KMS-11 (cell line): Measurements from ENCODE around the gene ARHGAP35.

Source experiments
- H2AFZ ChIP-seq: fragments of 200-600 bp; sonication (generic); 2 replicates; pipeline ENCODE4 v1.6.1; 2016; ENCODE audit warnings: antibody characterized with exemption, mixed run types, low read depth
- H3K27ac ChIP-seq: fragments of 200-600 bp; sonication (generic); 2 replicates; pipeline ENCODE4 v1.6.1; 2016; ENCODE audit warnings: mild to moderate bottlenecking, mixed run types
- H3K27me3 ChIP-seq: fragments of 200-600 bp; sonication (generic); 2 replicates; pipeline ENCODE4 v1.6.1; 2017; ENCODE audit warnings: mild to moderate bottlenecking, low read depth, mixed run types, moderate library complexity; ENCODE audit not compliant: insufficient read depth
- H3K36me3 ChIP-seq: fragments of 200-600 bp; sonication (generic); 2 replicates; pipeline ENCODE4 v1.6.1; 2017; ENCODE audit warnings: mild to moderate bottlenecking, mixed run types; ENCODE audit not compliant: insufficient read depth
- H3K4me1 ChIP-seq: fragments of 200-600 bp; sonication (generic); 2 replicates; pipeline ENCODE4 v1.6.1; 2016; ENCODE audit warnings: mild to moderate bottlenecking, low read depth, mixed run types; ENCODE audit not compliant: poor library complexity, severe bottlenecking
- H3K4me2 ChIP-seq: fragments of 200-600 bp; sonication (generic); 2 replicates; pipeline ENCODE4 v1.7.0; 2016; ENCODE audit warnings: mild to moderate bottlenecking, mixed run types
- H3K4me3 ChIP-seq: fragments of 200-600 bp; sonication (generic); IDR thresholded peaks from 2 replicates; pipeline ENCODE4 v1.6.1; 2017; ENCODE audit warnings: low read depth, low read length, mixed read lengths; ENCODE audit not compliant: insufficient read depth
- H3K79me2 ChIP-seq: fragments of 200-600 bp; sonication (generic); 2 replicates; pipeline ENCODE4 v1.6.1; 2016; ENCODE audit warnings: low read depth, mixed run types; ENCODE audit not compliant: insufficient read depth
- H3K9ac ChIP-seq: fragments of 200-600 bp; sonication (generic); 2 replicates; pipeline ENCODE4 v1.6.1; 2016; ENCODE audit warnings: mild to moderate bottlenecking, mixed run types
- H4K20me1 ChIP-seq: fragments of 200-600 bp; sonication (generic); 2 replicates; pipeline ENCODE4 v1.6.1; 2016; ENCODE audit warnings: mild to moderate bottlenecking, mixed run types; ENCODE audit not compliant: insufficient read depth
- CTCF ChIP-seq: fragments of 200-600 bp; sonication (generic); conservative IDR thresholded peaks from 2 replicates; pipeline ENCODE4 v1.6.1; 2017; ENCODE audit warnings: low read depth, mild to moderate bottlenecking, antibody characterized with exemption, low read length, moderate library complexity, mixed read lengths

ARHGAP35 gene

GRCh38 chr19:46840498-46840942 lies 20.3 kb upstream of the ARHGAP35 start:
- no peaks in the 10 kb centered on the region for H3K36me3 ChIP-seq
- H3K27ac ChIP-seq, result no peak overlapping the region
- no peaks in the 10 kb centered on the region for H3K27me3 ChIP-seq
- no peaks in the 10 kb centered on the region for H4K20me1 ChIP-seq
- no peak overlapping the region for H3K4me3 ChIP-seq
- TF ChIP-seq CTCF, result peak; percentile 89
- H2AFZ ChIP-seq, result no peak overlapping the region
- no peak overlapping the region for H3K9ac ChIP-seq
- no peaks in the 10 kb centered on the region for H3K79me2 ChIP-seq
- peaks cover 10% of the 10 kb centered on the region for H3K4me1 ChIP-seq
- H3K4me2 ChIP-seq, result no peak overlapping the region

GRCh38 chr19:46841458-46842083 lies 19.2 kb upstream of the ARHGAP35 start:
- no peak overlapping the region for H2AFZ ChIP-seq
- H3K27me3 ChIP-seq, result no peaks in the 10 kb centered on the region
- H3K27ac ChIP-seq, result no peak overlapping the region
- no peak overlapping the region for H3K9ac ChIP-seq
- H3K4me3 ChIP-seq, result no peak overlapping the region
- peaks cover 10% of the 10 kb centered on the region for H3K4me1 ChIP-seq
- H4K20me1 ChIP-seq, result no peaks in the 10 kb centered on the region
- TF ChIP-seq CTCF, result no peak
- no peak overlapping the region for H3K4me2 ChIP-seq
- no peaks in the 10 kb centered on the region for H3K36me3 ChIP-seq
- H3K79me2 ChIP-seq, result no peaks in the 10 kb centered on the region; the same call in 1 of the 2 replicates

- peaks cover 10% of the 10 kb centered on the region for H3K4me1 ChIP-seq
- no peaks in the 10 kb centered on the region for H3K27me3 ChIP-seq
- H3K4me2 ChIP-seq, result no peak overlapping the region
- no peak overlapping the region for H3K4me3 ChIP-seq
- no peaks in the 10 kb centered on the region for H3K36me3 ChIP-seq
- H3K79me2 ChIP-seq, result no peaks in the 10 kb centered on the region; the same call in 1 of the 2 replicates
- no peak overlapping the region for H2AFZ ChIP-seq
- H3K9ac ChIP-seq, result no peak overlapping the region
- H4K20me1 ChIP-seq, result no peaks in the 10 kb centered on the region
- TF ChIP-seq CTCF, result no peak
- H3K27ac ChIP-seq, result no peak overlapping the region
Observed at GRCh38 chr19:46842791-46843190, 18.0 kb upstream of the ARHGAP35 start.

- H3K36me3 ChIP-seq, result no peaks in the 10 kb centered on the region
Observed at GRCh38 chr19:46844067-46844489, 16.7 kb upstream of the ARHGAP35 start.

More at GRCh38 chr19:46844067-46844489, 16.7 kb upstream of the ARHGAP35 start:
- no peak overlapping the region for H2AFZ ChIP-seq
- no peaks in the 10 kb centered on the region for H3K27me3 ChIP-seq
- no peak overlapping the region for H3K9ac ChIP-seq
- H3K4me1 ChIP-seq, result peaks cover 10% of the 10 kb centered on the region
- H4K20me1 ChIP-seq, result no peaks in the 10 kb centered on the region
- peaks cover 7% of the 10 kb centered on the region; the same call in 1 of the 2 replicates for H3K79me2 ChIP-seq
- H3K4me2 ChIP-seq, result no peak overlapping the region
- TF ChIP-seq CTCF, result no peak
- H3K4me3 ChIP-seq, result no peak overlapping the region
- no peak overlapping the region for H3K27ac ChIP-seq
